C4-2B (cell line): ENCODE measurements around the gene ATPAF2.

ENCODE experiments used
- CTCF ChIP-seq: fragments of 450-650 bp; conservative IDR thresholded peaks from 2 replicates; pipeline ENCODE4 v1.5.1; 2017; ENCODE audit warnings: mild to moderate bottlenecking
- ZFX ChIP-seq: fragments of 450-650 bp; IDR thresholded peaks from 2 replicates; pipeline ENCODE4 v1.6.1; 2017

GRCh38 chr17:18028952-18029540, 9.9 kb downstream of the ATPAF2 start:
- TF ChIP-seq CTCF (no peak), ZFX (no peak)
